Panc1 (cell line): ENCODE data around the gene CTTNBP2. TPM values are rescaled to one million over a fixed set of nuclear protein-coding genes. Genes with fewer than 3 reads are reported as not detected.

Experiments used
- ATAC-seq: fragments of 200-7000 bp; cut with Tn5 transposase; 2 replicates; pipeline ENCODE4 v1.9.1; 2020; ENCODE audit warnings: mild to moderate bottlenecking, moderate library complexity
- BruUV-seq: library from RNA; stranded (reverse); fragments of 400-500 nt; replicated peaks from 2 replicates; lab custom pipeline; 2021; lab: Mats Ljungman, UMichigan
- CTCF ChIA-PET: fragments of 300-600 bp; sonication (Branson Sonifier 250); formaldehyde crosslinking; loops from one replicate; lab custom pipeline; 2022; ENCODE audit warnings: antibody characterized with exemption; lab: Charles Lee
- POLR2A ChIA-PET: fragments of 300-600 bp; sonication (Branson Sonifier 250); formaldehyde crosslinking; loops from one replicate; lab custom pipeline; 2022; ENCODE audit warnings: antibody characterized with exemption; lab: Charles Lee
- DNase-seq: peaks from one replicate; pipeline ENCODE4 v3.0.0-alpha.2; 2010; ENCODE audit warnings: low read depth, low spot score
- H3K27ac ChIP-seq: 2 replicates; pipeline ENCODE4 v1.5.1; 2011; ENCODE audit warnings: mild to moderate bottlenecking, low read length, inconsistent platforms
- H3K27me3 ChIP-seq: fragments of 200-500 bp; sonication (Bioruptor generic); 2 replicates; pipeline ENCODE4 v1.6.0; 2014; ENCODE audit warnings: low read length, inconsistent platforms; ENCODE audit not compliant: control insufficient read depth, insufficient read depth
- H3K36me3 ChIP-seq: fragments of 200-500 bp; sonication (Bioruptor generic); 2 replicates; pipeline ENCODE4 v1.5.1; 2014; ENCODE audit warnings: inconsistent platforms, mild to moderate bottlenecking, low read length, moderate library complexity; ENCODE audit not compliant: control insufficient read depth, insufficient read depth
- H3K4me1 ChIP-seq: 2 replicates; pipeline ENCODE4 v1.5.1; 2011; ENCODE audit warnings: inconsistent platforms, mild to moderate bottlenecking, low read length, moderate library complexity; ENCODE audit not compliant: control insufficient read depth, insufficient read depth
- H3K4me3 ChIP-seq, 2 experiments: 2 replicates each; pipeline ENCODE4 v1.5.1; 2011 to 2012; ENCODE audit warnings: low read depth in 2 of 2, low read length in 2 of 2, mild to moderate bottlenecking in 2 of 2, inconsistent platforms in 1 of 2, moderate library complexity in 1 of 2
- H3K9me3 ChIP-seq: fragments of 200-500 bp; sonication (Bioruptor generic); 2 replicates; pipeline ENCODE4 v1.5.1; 2014; ENCODE audit warnings: low read depth, mild to moderate bottlenecking, inconsistent platforms, low read length, moderate library complexity; ENCODE audit not compliant: control insufficient read depth, insufficient read depth
- POLR2AphosphoS5 ChIP-seq: IDR thresholded peaks from 2 replicates; pipeline ENCODE4 v1.6.1; 2012; ENCODE audit warnings: mild to moderate bottlenecking, low read depth, low read length, moderate library complexity
- REST ChIP-seq, 2 experiments: IDR thresholded peaks; 2 replicates each; pipeline ENCODE4 v1.6.1; 2011 to 2012; ENCODE audit warnings: low read depth in 2 of 2, control low read depth in 1 of 2, low read length in 1 of 2, mild to moderate bottlenecking in 1 of 2, moderate library complexity in 1 of 2; ENCODE audit not compliant: insufficient read depth in 1 of 2
- SIN3A ChIP-seq: IDR thresholded peaks from 2 replicates; pipeline ENCODE4 v1.6.1; 2012; ENCODE audit warnings: low read depth, mild to moderate bottlenecking, low read length, moderate library complexity, borderline replicate concordance; ENCODE audit not compliant: insufficient read depth
- TCF7L2 ChIP-seq: IDR thresholded peaks from 2 replicates; pipeline ENCODE4 v1.6.1; 2011; ENCODE audit warnings: mild to moderate bottlenecking, low read depth, low read length, inconsistent platforms
- in situ Hi-C: cut with HindIII; loops from 2 replicates; pipeline ENCODE4 v1.10.0; 2016; ENCODE audit warnings: low sequenced_read_pairs, low pct_unique_long_range_greater_than_20kb
- intact Hi-C: fragments of 100-400 bp; cut with micrococcal nuclease; formaldehyde crosslinking; loops from one replicate; pipeline ENCODE4 v1.10.0; 2022; ENCODE audit not compliant: unreplicated experiment
- total RNA-seq: library from RNA; stranded (reverse); gene quantifications from one replicate; pipeline ENCODE4 v1.2.1, GENCODE V29; 2021; ENCODE audit not compliant: unreplicated experiment
- TF ChIP-seq, protein P1 (sequence below): fragments of 450-650 bp; IDR thresholded peaks from 2 replicates; pipeline ENCODE4 v1.5.1; 2017; ENCODE audit warnings: mild to moderate bottlenecking

Gene CTTNBP2
- total RNA-seq, 1 experiment from 2014 or later: 1.0 TPM

DNA sequence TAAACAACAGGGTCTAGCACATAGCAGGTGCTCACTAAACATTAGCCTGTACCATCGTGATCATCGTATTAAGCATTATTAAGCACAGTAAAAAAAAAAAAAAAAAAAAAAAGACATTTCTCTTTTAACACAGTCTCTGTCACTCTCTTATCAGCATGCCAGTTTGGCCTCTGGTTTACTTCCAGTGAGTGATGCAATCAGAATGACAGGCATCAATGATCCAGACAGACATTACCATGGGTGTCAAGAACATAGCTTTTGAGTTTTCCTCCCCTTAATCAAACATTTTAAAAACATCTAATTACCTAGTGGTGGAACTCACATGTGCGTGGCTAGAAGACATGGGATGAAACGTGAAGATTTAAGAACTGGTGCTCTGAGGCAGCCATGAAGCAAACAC, 115.8 kb downstream of the CTTNBP2 start:
- in situ Hi-C loops (no loop called here), intact Hi-C loops (loop anchor here (10.0 kb wide), 1 partner anchor 397 kb away; no protein-coding TSS in a partner anchor)
- no peak overlapping the region for H3K4me3 ChIP-seq
- H3K27me3 ChIP-seq: no peaks in the 10 kb centered on the region
- no peaks in the 10 kb centered on the region for H3K4me1 ChIP-seq
- ATAC-seq (no peak), DNase-seq (no peak)
- TF ChIP-seq REST (IDR thresholded peaks at IDR 0.05; ENCODE audit: insufficient read depth in 1 of 2, low read depth in 2 of 2, low read length in 1 of 2) (no peak), SIN3A (no peak), TCF7L2 (no peak), POLR2AphosphoS5 (no peak)
- TF ChIP-seq, protein P1, sequence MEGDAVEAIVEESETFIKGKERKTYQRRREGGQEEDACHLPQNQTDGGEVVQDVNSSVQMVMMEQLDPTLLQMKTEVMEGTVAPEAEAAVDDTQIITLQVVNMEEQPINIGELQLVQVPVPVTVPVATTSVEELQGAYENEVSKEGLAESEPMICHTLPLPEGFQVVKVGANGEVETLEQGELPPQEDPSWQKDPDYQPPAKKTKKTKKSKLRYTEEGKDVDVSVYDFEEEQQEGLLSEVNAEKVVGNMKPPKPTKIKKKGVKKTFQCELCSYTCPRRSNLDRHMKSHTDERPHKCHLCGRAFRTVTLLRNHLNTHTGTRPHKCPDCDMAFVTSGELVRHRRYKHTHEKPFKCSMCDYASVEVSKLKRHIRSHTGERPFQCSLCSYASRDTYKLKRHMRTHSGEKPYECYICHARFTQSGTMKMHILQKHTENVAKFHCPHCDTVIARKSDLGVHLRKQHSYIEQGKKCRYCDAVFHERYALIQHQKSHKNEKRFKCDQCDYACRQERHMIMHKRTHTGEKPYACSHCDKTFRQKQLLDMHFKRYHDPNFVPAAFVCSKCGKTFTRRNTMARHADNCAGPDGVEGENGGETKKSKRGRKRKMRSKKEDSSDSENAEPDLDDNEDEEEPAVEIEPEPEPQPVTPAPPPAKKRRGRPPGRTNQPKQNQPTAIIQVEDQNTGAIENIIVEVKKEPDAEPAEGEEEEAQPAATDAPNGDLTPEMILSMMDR: no peak
- H3K9me3 ChIP-seq: no peaks in the 10 kb centered on the region
- no peak overlapping the region for H3K27ac ChIP-seq
- H3K36me3 ChIP-seq: no peaks in the 10 kb centered on the region
- ChIA-PET POLR2A (no interaction called here), CTCF (no interaction called here)
- BruUV-seq: no TSS peak

GRCh38 chr7:117756586-117757085, 116.6 kb downstream of the CTTNBP2 start:
- ChIA-PET POLR2A (no interaction called here), CTCF (no interaction called here)
- no peaks in the 10 kb centered on the region for H3K27me3 ChIP-seq
- in situ Hi-C loops: no loop called here
- H3K27ac ChIP-seq: no peak overlapping the region
- H3K36me3 ChIP-seq: no peaks in the 10 kb centered on the region
- intact Hi-C loops: loop anchor here (10.0 kb wide), 1 partner anchor 398 kb away; no protein-coding TSS in a partner anchor
- TF ChIP-seq POLR2AphosphoS5 (no peak), REST (IDR thresholded peaks at IDR 0.05; ENCODE audit: insufficient read depth in 1 of 2, low read depth in 2 of 2, low read length in 1 of 2) (no peak), TCF7L2 (no peak), SIN3A (no peak)
- TF ChIP-seq, protein P1: no peak
- BruUV-seq: no TSS peak
- no peak overlapping the region for H3K4me3 ChIP-seq
- H3K4me1 ChIP-seq: no peaks in the 10 kb centered on the region
- DNase-seq (no peak), ATAC-seq (no peak)
- no peaks in the 10 kb centered on the region for H3K9me3 ChIP-seq
